HepG2 (cell line): ENCODE data around the gene AP3B1. TPM values are rescaled to one million over a fixed set of nuclear protein-coding genes. Genes with fewer than 3 reads are reported as not detected.

ENCODE experiments used
- ATAC-seq: fragments of 200-7000 bp; cut with Tn5 transposase; 3 replicates; pipeline ENCODE4 v1.9.1; 2020; ENCODE audit warnings: mild to moderate bottlenecking, moderate library complexity
- BruUV-seq: library from RNA; stranded (reverse); fragments of 400-500 nt; replicated peaks from 2 replicates; lab custom pipeline; 2021; lab: Mats Ljungman, UMichigan
- CTCF ChIA-PET: fragments of 300-600 bp; formaldehyde crosslinking; extraction: SDS; loops from one replicate; lab custom pipeline; 2021; ENCODE audit warnings: low total read pairs, inconsistent platforms, low intra/inter-chr PET ratio; lab: Yijun Ruan, JAX
- POLR2A ChIA-PET: fragments of 350-600 bp; sonication (Branson Sonifier 250); formaldehyde crosslinking; loops from one replicate; lab custom pipeline; 2020; ENCODE audit warnings: antibody characterized with exemption, inconsistent platforms; lab: Yijun Ruan, JAX
- DNase-seq: peaks from one replicate; pipeline ENCODE4 v3.0.0-alpha.2; 2015; ENCODE audit warnings: low spot score
- FAIRE-seq: peaks from 3 replicates; lab custom pipeline; 2011; peaks lifted over from hg19 to GRCh38; lab: Jason Lieb, UNC
- H2AFZ ChIP-seq: one replicate; pipeline ENCODE4 v1.6.1; 2011; ENCODE audit warnings: low read length, inconsistent platforms
- H3K27ac ChIP-seq: fragments of 300-600 bp; 3 replicates; pipeline ENCODE4 v1.8.0; 2011; ENCODE audit warnings: mixed run types, mild to moderate bottlenecking, mixed read lengths, low read length, inconsistent platforms; ENCODE audit not compliant: insufficient read depth; ENCODE audit errors: extremely low read length
- H3K27me3 ChIP-seq, 2 experiments: fragments of 200-600 bp in 1 of 2; 2 replicates in 1 of 2; 3 replicates in 1 of 2; pipeline versions ENCODE4 v1.6.0 to v1.8.0; 2011; ENCODE audit warnings: low read length in 2 of 2, mild to moderate bottlenecking in 2 of 2, moderate library complexity in 2 of 2, inconsistent platforms in 1 of 2; ENCODE audit not compliant: insufficient read depth in 2 of 2, control insufficient read depth in 1 of 2
- H3K36me3 ChIP-seq, 2 experiments: fragments of 200-600 bp in 1 of 2; replicated peaks in 1 of 2; 2 replicates in 1 of 2; 3 replicates in 1 of 2; pipeline versions ENCODE4 v1.5.1 to v1.8.0; 2011; ENCODE audit warnings: low read length in 2 of 2, inconsistent platforms in 1 of 2; ENCODE audit not compliant: insufficient read depth in 2 of 2, control insufficient read depth in 1 of 2
- H3K4me1 ChIP-seq: 2 replicates; pipeline ENCODE4 v1.5.1; 2012; ENCODE audit warnings: low read length, inconsistent platforms; ENCODE audit not compliant: insufficient read depth
- H3K4me2 ChIP-seq: 2 replicates; pipeline ENCODE4 v1.6.0; 2011; ENCODE audit warnings: low read depth, low read length, inconsistent platforms
- H3K4me3 ChIP-seq, 3 experiments: fragments of 200-600 bp in 1 of 3; sonication (generic), shearing (Covaris generic) in 1 of 3; replicated peaks in 1 of 3; 2 replicates each; pipeline ENCODE4 v1.5.1; 2011 to 2016; ENCODE audit warnings: low read length in 3 of 3, inconsistent platforms in 2 of 3, low read depth in 2 of 3, mild to moderate bottlenecking in 2 of 3, control low read depth in 1 of 3, mixed read lengths in 1 of 3; ENCODE audit not compliant: insufficient read depth in 1 of 3
- H3K79me2 ChIP-seq: one replicate; pipeline ENCODE4 v1.6.1; 2011; ENCODE audit warnings: low read length, inconsistent platforms; ENCODE audit not compliant: insufficient read depth
- H3K9ac ChIP-seq: 2 replicates; pipeline ENCODE4 v1.6.0; 2011; ENCODE audit warnings: mild to moderate bottlenecking, low read depth, low read length, inconsistent platforms; ENCODE audit not compliant: insufficient read depth
- H3K9me3 ChIP-seq: 2 replicates; pipeline ENCODE4 v1.5.1; 2012; ENCODE audit warnings: mild to moderate bottlenecking, low read length
- H4K20me1 ChIP-seq: 2 replicates; pipeline ENCODE4 v1.6.0; 2011; ENCODE audit warnings: inconsistent platforms, mild to moderate bottlenecking, low read length, moderate library complexity; ENCODE audit not compliant: insufficient read depth
- FLYWCH1 ChIP-seq: sonication (generic); formaldehyde crosslinking; IDR thresholded peaks from 2 replicates; pipeline ENCODE4 v1.8.1; 2023; ENCODE audit warnings: mild to moderate bottlenecking, missing genetic modification reagents
- HDAC1 ChIP-seq: sonication (generic); formaldehyde crosslinking; IDR thresholded peaks from 2 replicates; pipeline ENCODE4 v1.5.1; 2020; ENCODE audit warnings: mild to moderate bottlenecking, missing genetic modification reagents
- MZF1 ChIP-seq: sonication (generic); formaldehyde crosslinking; IDR thresholded peaks from 2 replicates; pipeline ENCODE4 v1.8.1; 2023; ENCODE audit warnings: mild to moderate bottlenecking, missing genetic modification reagents, borderline replicate concordance
- RCOR2 ChIP-seq: IDR thresholded peaks from 2 replicates; pipeline ENCODE4 v1.6.1; 2016; ENCODE audit warnings: missing biosample characterization, missing genetic modification reagents
- ZNF20 ChIP-seq: sonication (generic); formaldehyde crosslinking; IDR thresholded peaks from 2 replicates; pipeline ENCODE4 v1.4.0; 2020; ENCODE audit warnings: mild to moderate bottlenecking, moderate library complexity, missing genetic modification reagents
- ZNF253 ChIP-seq: sonication (generic); formaldehyde crosslinking; IDR thresholded peaks from 2 replicates; pipeline ENCODE4 v1.8.0; 2022; ENCODE audit warnings: mild to moderate bottlenecking, missing genetic modification reagents, borderline replicate concordance
- ZNF674 ChIP-seq: sonication (generic); formaldehyde crosslinking; IDR thresholded peaks from 2 replicates; pipeline ENCODE4 v1.5.0; 2020; ENCODE audit warnings: low read depth, mild to moderate bottlenecking, missing genetic modification reagents
- ZNF878 ChIP-seq: sonication (generic); formaldehyde crosslinking; IDR thresholded peaks from 2 replicates; pipeline ENCODE4 v1.8.1; 2023; ENCODE audit warnings: mild to moderate bottlenecking, missing genetic modification reagents, moderate library complexity
- WGBS: methylation state at CpG from one replicate; pipeline ENCODE4 v1.1.6; 2017; ENCODE audit warnings: low lambda C conversion rate; 5-methylcytosine and 5-hydroxymethylcytosine counted together
- in situ Hi-C: cut with HindIII; loops from 2 replicates; pipeline ENCODE4 v1.10.0; 2017; ENCODE audit warnings: low pct_unique_long_range_greater_than_20kb; ENCODE audit not compliant: extremely low pct_ligation_motif_present
- intact Hi-C: fragments of 100-400 bp; cut with micrococcal nuclease; formaldehyde crosslinking; loops from one replicate; pipeline ENCODE4 v1.10.0; 2022; ENCODE audit not compliant: unreplicated experiment
- polyA plus RNA-seq, 8 experiments: library from polyadenylated mRNA; depleted of rRNA in 3 of 8; stranded (reverse) in 7 of 8; unstranded in 1 of 8; fragments of >200 nt; fragmentation: Illumina TruSeq in 4 of 8; extraction: Trizol in 4 of 8; gene quantifications; 2 replicates each; pipeline versions ENCODE4 v1.2.1 to v1.2.3, GENCODE V29; 2011 to 2016; ENCODE audit warnings: low read depth in 4 of 8, missing spikeins in 1 of 8, mixed read lengths in 1 of 8; ENCODE audit not compliant: insufficient read depth in 1 of 8
- total RNA-seq, 5 experiments: library from RNA; depleted of rRNA; stranded (reverse); fragments of >200 nt; fragmentation: Illumina TruSeq; extraction: Trizol; gene quantifications; 2 replicates each; pipeline ENCODE4 v1.2.3, GENCODE V29; 2016; ENCODE audit warnings: low read depth in 1 of 5
- TF ChIP-seq, protein P1 (sequence below): sonication (generic); formaldehyde crosslinking; IDR thresholded peaks from 2 replicates; pipeline ENCODE4 v1.5.0; 2020; ENCODE audit warnings: missing genetic modification reagents, mild to moderate bottlenecking, borderline replicate concordance
- TF ChIP-seq, protein P2 (sequence below): sonication (generic); formaldehyde crosslinking; IDR thresholded peaks from 2 replicates; pipeline ENCODE4 v1.4.0; 2020; ENCODE audit warnings: missing genetic modification reagents
- TF ChIP-seq, protein P3 (sequence below): sonication (generic); formaldehyde crosslinking; IDR thresholded peaks from 2 replicates; pipeline ENCODE4 v1.9.0; 2022; ENCODE audit warnings: low read depth, missing genetic modification reagents
- TF ChIP-seq, protein P4 (sequence below), 2 experiments: fragments of 450-650 bp in 1 of 2; sonication (generic) in 1 of 2; formaldehyde crosslinking in 1 of 2; IDR thresholded peaks; 2 replicates each; pipeline versions ENCODE4 v1.6.1 to v1.8.0; 2016 to 2022; ENCODE audit warnings: antibody characterized with exemption in 1 of 2, mild to moderate bottlenecking in 1 of 2, missing genetic modification reagents in 1 of 2

AP3B1 gene
- total and polyA plus RNA-seq, 2 of the 13 experiments (the other 11 are each of a cell fraction or from before 2014, with no cell fraction given) = 37.7 to 51.2 TPM

DNA sequence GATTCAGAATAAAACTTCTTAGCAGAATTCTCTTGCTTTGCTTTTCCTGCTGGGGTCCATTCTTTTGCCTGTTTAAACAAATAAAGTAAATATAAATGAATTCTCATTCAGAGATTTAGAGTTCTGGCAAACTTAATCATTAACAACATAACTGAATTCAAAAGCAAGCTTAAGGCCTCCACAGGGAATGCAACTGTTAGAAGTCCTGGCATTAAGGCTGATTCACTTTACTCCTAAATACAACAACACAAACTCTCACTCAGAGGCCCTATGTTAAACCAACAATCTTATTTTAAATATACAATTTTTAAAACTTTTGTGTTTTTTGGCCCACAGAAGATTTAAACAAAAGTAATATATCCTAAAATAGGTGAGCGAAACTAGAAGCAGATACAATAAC lies 178.3 kb downstream of the AP3B1 start:
- CTCF ChIA-PET = no interaction called here
- FAIRE-seq (no peak), ATAC-seq (peak; percentile 30; the same call in 1 of the 3 replicates), DNase-seq (peak; percentile 10)
- Histone ChIP-seq H3K4me3 (no peak overlapping the region), H3K4me1 (peaks cover 9% of the 10 kb centered on the region; the same call in 1 of the 2 replicates), H3K36me3 (peaks cover 6 to 23% of the 10 kb centered on the region in 2 experiments; a peak in 4 of 5 replicates), H3K27me3 (no peaks in the 10 kb centered on the region), H3K9me3 (no peaks in the 10 kb centered on the region), H3K4me2 (no peak overlapping the region), H3K27ac (no peak overlapping the region), H2AFZ (no peak overlapping the region), H4K20me1 (no peaks in the 10 kb centered on the region), H3K9ac (no peak overlapping the region), H3K79me2 (no peaks in the 10 kb centered on the region)
- no TSS peak for BruUV-seq
- POLR2A ChIA-PET = no interaction called here
- WGBS = 100% methylated on average over 1 of the region's 1 CpG
- in situ Hi-C loops (no loop called here), intact Hi-C loops (no loop called here)
- TF ChIP-seq, protein P1, sequence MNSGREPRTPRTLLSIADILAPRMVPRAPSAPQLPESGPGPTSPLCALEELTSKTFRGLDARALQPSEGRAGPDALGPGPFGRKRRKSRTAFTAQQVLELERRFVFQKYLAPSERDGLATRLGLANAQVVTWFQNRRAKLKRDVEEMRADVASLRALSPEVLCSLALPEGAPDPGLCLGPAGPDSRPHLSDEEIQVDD = no peak
- TF ChIP-seq, protein P2, sequence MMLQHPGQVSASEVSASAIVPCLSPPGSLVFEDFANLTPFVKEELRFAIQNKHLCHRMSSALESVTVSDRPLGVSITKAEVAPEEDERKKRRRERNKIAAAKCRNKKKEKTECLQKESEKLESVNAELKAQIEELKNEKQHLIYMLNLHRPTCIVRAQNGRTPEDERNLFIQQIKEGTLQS (CRISPR knock-in tag) = no peak
- TF ChIP-seq, protein P3, sequence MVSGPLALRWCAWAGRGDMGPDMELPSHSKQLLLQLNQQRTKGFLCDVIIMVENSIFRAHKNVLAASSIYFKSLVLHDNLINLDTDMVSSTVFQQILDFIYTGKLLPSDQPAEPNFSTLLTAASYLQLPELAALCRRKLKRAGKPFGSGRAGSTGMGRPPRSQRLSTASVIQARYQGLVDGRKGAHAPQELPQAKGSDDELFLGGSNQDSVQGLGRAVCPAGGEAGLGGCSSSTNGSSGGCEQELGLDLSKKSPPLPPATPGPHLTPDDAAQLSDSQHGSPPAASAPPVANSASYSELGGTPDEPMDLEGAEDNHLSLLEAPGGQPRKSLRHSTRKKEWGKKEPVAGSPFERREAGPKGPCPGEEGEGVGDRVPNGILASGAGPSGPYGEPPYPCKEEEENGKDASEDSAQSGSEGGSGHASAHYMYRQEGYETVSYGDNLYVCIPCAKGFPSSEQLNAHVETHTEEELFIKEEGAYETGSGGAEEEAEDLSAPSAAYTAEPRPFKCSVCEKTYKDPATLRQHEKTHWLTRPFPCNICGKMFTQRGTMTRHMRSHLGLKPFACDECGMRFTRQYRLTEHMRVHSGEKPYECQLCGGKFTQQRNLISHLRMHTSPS (CRISPR knock-in tag) = no peak
- TF ChIP-seq FLYWCH1 (no peak), ZNF674 (CRISPR knock-in tag) (no peak), HDAC1 (CRISPR knock-in tag) (no peak), ZNF878 (CRISPR knock-in tag) (no peak), RCOR2 (CRISPR knock-in tag) (no peak), ZNF20 (CRISPR knock-in tag) (no peak), MZF1 (CRISPR knock-in tag) (no peak), ZNF253 (CRISPR knock-in tag) (no peak)
- TF ChIP-seq, protein P4, sequence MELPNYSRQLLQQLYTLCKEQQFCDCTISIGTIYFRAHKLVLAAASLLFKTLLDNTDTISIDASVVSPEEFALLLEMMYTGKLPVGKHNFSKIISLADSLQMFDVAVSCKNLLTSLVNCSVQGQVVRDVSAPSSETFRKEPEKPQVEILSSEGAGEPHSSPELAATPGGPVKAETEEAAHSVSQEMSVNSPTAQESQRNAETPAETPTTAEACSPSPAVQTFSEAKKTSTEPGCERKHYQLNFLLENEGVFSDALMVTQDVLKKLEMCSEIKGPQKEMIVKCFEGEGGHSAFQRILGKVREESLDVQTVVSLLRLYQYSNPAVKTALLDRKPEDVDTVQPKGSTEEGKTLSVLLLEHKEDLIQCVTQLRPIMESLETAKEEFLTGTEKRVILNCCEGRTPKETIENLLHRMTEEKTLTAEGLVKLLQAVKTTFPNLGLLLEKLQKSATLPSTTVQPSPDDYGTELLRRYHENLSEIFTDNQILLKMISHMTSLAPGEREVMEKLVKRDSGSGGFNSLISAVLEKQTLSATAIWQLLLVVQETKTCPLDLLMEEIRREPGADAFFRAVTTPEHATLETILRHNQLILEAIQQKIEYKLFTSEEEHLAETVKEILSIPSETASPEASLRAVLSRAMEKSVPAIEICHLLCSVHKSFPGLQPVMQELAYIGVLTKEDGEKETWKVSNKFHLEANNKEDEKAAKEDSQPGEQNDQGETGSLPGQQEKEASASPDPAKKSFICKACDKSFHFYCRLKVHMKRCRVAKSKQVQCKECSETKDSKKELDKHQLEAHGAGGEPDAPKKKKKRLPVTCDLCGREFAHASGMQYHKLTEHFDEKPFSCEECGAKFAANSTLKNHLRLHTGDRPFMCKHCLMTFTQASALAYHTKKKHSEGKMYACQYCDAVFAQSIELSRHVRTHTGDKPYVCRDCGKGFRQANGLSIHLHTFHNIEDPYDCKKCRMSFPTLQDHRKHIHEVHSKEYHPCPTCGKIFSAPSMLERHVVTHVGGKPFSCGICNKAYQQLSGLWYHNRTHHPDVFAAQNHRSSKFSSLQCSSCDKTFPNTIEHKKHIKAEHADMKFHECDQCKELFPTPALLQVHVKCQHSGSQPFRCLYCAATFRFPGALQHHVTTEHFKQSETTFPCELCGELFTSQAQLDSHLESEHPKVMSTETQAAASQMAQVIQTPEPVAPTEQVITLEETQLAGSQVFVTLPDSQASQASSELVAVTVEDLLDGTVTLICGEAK (IDR thresholded peaks at IDR 0.05) = no peak
- TF ChIP-seq, protein P4 (CRISPR knock-in tag; IDR thresholded peaks at IDR 0.05) = no peak
